D721Med (cell line): ENCODE data around the gene MS4A3.
"Not testable (repeated sequence)": the region's sequence is repeated elsewhere in the genome, so short reads cannot be mapped to it uniquely, and the experiment has no call there.

Source experiments
- DNase-seq: peaks from one replicate; pipeline ENCODE4 v3.0.0; 2011; ENCODE audit warnings: low spot score; ENCODE audit not compliant: insufficient read length
- FAIRE-seq: peaks from 2 replicates; lab custom pipeline; 2011; peaks lifted over from hg19 to GRCh38; lab: Jason Lieb, UNC
- TF ChIP-seq, protein P1 (sequence below): IDR thresholded peaks from 2 replicates; pipeline ENCODE4 v1.5.1; 2012; ENCODE audit warnings: mild to moderate bottlenecking, control low read depth; ENCODE audit not compliant: insufficient read depth; ENCODE audit errors: missing control alignments

Gene MS4A3

DNA sequence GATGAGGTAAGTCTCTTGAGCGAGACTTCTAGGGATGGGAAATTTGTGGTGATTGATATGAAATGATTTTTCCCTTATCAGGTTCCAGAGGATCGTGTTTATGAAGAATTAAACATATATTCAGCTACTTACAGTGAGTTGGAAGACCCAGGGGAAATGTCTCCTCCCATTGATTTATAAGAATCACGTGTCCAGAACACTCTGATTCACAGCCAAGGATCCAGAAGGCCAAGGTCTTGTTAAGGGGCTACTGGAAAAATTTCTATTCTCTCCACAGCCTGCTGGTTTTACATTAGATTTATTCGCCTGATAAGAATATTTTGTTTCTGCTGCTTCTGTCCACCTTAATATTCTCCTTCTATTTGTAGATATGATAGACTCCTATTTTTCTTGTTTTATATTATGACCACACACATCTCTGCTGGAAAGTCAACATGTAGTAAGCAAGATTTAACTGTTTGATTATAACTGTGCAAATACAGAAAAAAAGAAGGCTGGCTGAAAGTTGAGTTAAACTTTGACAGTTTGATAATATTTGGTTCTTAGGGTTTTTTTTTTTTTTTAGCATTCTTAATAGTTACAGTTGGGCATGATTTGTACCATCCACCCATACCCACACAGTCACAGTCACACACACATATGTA is 39.1 kb downstream of the MS4A3 start:
- DNase-seq (no peak), FAIRE-seq (no peak)
- TF ChIP-seq, protein P1, sequence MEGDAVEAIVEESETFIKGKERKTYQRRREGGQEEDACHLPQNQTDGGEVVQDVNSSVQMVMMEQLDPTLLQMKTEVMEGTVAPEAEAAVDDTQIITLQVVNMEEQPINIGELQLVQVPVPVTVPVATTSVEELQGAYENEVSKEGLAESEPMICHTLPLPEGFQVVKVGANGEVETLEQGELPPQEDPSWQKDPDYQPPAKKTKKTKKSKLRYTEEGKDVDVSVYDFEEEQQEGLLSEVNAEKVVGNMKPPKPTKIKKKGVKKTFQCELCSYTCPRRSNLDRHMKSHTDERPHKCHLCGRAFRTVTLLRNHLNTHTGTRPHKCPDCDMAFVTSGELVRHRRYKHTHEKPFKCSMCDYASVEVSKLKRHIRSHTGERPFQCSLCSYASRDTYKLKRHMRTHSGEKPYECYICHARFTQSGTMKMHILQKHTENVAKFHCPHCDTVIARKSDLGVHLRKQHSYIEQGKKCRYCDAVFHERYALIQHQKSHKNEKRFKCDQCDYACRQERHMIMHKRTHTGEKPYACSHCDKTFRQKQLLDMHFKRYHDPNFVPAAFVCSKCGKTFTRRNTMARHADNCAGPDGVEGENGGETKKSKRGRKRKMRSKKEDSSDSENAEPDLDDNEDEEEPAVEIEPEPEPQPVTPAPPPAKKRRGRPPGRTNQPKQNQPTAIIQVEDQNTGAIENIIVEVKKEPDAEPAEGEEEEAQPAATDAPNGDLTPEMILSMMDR = no peak

DNA sequence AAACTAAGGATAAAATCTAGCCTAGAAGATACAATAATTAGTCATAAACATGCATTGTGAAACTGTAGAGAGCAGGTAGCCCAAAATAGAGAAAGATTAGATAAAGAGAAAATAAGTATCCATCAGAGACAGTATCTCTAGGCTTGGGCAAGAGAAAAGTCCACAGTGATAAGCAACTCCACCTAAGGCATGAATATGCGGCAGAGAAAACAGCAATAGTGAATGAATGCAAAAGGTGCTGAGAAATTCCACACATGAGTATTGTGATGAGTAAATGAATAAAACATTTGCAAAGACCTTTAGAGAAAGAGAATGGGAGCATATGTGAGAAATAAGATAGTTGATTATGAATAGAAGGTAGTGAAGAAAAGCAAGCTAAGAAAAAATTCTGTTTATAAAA is 40.7 kb downstream of the MS4A3 start:
- TF ChIP-seq, protein P1 = no peak
- DNase-seq (no peak), FAIRE-seq (no peak)

DNA sequence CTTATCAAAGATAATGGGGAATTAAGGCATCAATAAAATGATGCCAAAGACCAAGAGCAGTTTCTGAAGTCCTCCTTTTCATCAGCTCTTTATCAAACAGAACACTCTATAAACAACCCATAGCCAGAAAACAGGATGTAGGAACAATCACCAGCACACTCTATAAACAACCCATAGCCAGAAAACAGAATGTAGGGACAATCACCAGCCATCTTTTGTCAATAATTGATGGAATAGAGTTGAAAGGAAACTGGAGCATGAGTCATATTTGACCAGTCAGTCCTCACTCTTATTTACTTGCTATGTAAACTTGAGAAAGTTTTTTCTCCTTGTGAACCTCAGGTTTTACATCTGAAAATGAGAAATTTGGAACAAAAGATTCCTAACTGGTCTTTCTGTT is 42.0 kb downstream of the MS4A3 start:
- TF ChIP-seq, protein P1 = no peak
- FAIRE-seq = no peak
- no peak for DNase-seq

DNA sequence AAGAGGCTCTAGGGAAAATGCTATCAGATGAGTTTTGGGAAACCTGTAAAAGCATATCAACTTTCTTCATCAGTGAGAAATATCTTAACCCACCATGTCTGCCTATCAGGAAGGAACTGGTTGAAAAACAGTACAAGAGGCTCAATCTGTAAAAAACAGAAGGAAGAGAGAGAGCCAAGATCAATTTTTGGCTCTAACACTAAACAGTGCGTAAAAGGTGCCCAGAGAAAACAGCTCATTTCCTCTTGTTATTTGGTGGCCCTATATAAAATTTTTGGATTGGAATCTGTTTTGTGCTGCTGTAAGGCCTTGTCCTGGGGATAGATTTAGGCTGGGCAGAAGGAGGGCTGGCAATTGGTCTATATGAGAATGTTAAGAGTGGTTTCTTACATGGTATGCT is 44.1 kb downstream of the MS4A3 start:
- TF ChIP-seq, protein P1 = no peak
- DNase-seq (no peak), FAIRE-seq (no peak)

DNA sequence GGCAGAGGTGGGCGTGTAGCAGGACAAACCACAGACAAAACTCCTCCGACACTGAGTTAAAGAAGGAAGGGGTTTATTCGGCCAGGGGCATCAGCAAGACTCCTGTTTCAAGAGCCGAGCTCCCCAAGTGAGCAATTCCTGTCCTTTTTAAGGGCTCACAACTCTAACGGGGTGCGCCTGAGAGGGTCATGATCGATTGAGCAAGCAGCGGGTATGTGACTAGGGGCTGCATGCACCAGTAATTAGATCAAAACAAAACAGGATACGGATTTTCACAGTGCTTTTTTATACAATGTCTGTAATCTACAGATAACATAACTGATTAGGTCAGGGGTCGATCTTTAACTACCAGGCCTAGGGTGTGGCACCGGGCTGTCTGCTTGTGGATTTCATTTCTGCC is 44.9 kb downstream of the MS4A3 start:
- not testable (repeated sequence) for DNase-seq, FAIRE-seq

DNA sequence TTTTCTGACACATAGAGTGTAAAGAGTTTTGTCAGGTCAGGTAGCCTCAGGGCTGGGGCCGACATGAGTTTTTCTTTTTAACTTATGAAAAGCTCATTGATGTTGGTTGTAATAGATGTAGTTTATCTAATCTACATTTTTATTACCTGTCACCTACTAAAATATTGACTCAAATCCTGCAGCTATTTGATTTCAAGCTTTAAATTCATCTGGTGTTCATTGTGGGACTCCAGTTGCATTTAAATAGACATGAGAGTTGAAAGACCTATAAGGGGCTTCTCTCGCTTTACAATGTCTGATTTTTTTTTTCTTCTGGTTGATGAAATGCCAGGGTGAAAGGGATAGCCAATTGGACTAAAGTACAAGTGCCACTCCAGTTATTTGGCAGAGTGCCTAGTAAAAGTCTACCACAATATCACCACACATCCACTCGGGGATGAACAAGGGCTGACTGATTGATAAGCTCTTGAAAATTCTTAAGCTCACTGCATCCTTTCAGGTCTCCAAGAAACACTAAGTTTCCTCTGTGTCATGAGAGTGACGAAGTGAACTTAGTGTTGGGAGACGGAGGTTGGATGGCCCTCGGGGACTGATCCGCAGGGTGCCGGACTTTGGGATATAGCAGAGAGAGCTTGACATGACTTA is 48.1 kb downstream of the MS4A3 start:
- FAIRE-seq, DNase-seq: not testable (repeated sequence)

DNA sequence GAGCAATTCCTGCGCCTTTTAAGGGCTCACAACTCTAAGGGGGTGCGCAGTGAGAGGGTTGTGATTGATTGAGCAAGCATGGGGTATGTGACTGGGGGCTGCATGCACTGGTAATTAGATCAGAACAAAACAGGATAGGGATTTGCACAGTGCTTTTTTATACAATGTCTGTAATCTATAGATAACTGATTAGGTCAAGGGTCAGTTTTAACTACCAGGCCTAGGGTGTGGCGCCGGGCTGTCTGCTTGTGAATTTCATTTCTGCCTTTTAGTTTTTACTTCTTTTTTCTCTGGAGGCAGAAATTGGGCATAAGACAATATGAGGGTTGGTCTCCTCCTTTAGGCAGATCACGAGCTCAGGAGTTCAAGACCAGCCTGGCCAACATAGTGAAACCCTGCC is 52.2 kb downstream of the MS4A3 start:
- FAIRE-seq, DNase-seq: not testable (repeated sequence)

DNA sequence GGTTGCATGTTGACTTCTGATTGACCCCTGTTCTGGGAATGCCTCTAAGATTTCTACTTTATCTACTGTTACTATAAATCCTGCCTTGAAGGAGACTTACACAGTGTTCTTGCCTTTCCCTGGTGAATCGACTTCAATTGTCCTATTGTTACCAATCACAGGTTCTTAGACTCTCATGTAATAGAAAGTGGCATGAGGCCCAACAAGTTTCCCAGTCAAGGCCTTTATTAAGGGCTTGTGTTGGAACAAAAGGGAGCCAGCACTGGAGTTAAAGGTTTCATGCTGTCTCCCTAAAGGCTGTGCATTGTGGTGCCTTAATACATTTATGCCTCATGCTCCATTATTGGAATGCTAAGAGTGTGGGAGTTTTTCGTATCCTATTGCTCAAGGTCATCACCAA is 55.3 kb downstream of the MS4A3 start:
- TF ChIP-seq, protein P1 = no peak
- DNase-seq = no peak
- FAIRE-seq = no peak
